Activated CD4-positive, alpha-beta T cell treated with anti-CD3 and anti-CD28 coated beads, Interleukin-2, Interleukin-4, amounts not matched to agents 100 ng/mL and 50 ng/mL, durations not matched to agents 16 hours and 8 hours (primary cell): ENCODE measurements around the gene DNASE1L2.
"Not testable (repeated sequence)": the region's sequence is repeated elsewhere in the genome, so short reads cannot be mapped to it uniquely, and the experiment has no call there.

ENCODE experiments used
- DNase-seq: peaks from one replicate; pipeline ENCODE4 v3.0.0-alpha.2; 2020; ENCODE audit warnings: low spot score

The DNASE1L2 gene

GRCh38 chr16:2236337-2237101 lies at the start of gene DNASE1L2:
TSS of gene DNASE1L2 (plus strand) at chr16:2236444. CDS start at chr16:2236817, 373 bp downstream.
- DNase-seq = no peak

GRCh38 chr16:2186505-2186904 lies 49.7 kb upstream of the DNASE1L2 start:
- DNase-seq = no peak

DNA sequence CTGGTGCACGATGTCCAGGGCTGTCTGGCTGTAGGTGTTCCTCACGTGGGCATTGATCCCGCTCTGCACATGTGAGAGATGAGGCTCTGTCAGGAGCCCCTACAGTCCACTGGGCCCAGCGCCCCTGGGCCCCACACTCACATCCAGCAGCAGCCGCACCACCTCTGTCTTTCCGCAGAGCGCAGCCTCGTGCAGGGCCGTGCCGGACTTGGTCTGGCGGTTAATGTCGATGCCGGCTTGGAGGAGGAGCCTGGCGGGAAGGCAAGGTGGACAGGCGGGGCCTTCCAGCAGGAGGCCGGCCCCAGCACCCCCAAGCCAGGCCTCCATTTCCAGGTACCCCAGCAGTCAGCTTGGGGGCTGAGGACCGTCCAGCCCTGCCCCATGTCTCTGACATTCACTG lies 49.0 kb upstream of the DNASE1L2 start:
- no peak for DNase-seq

DNA sequence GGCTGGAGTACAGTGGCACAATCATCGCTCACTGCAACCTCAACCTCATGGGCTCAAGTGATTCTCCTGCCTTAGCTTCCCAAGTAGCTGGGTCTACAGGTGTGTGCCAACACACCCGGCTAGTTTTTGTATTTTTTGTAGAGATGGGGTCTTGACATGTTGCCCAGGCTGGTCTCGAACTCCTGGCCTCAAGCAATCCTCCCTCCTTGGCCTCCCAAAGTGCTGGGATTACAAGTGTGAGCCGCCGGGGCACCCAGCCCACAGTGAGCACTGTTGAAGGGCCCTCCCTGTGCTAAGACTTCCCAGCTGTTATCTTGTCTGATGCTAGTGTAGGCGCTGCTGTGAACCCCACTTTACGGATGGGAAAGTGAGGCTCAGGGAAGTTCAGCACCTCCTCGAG lies 47.8 kb upstream of the DNASE1L2 start:
- no peak for DNase-seq

DNA sequence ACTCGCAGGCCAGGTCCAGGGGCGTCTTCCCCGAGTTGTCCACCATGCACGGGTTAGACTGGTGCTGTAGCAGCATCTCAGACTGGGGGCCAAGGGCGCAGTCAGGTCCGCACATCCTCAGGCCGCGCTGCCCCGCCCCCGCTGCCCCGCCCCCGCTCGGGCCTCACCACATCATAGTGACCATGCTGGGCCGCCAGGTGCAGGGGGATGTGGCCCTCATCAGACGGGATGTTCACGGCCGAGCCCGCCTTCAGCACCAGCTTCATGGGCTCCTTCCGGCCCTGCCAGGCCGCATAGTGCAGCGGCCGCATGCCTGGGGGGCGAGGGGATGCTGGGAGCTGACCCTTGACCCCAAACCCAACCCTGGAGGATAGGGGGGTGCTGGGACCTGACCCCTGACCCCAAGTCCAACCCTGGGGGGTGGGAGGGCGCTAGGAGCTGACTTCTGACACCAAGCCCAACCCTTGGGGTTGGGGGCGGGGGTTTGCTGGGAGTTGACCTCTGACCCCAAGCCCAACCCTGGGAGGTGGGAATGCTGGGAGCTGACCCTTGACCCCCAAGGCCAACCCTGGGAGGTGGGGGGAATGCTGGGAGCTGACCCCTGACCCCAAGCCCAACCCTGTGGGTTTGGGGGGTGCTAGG lies 46.9 kb upstream of the DNASE1L2 start:
- no peak for DNase-seq

DNA sequence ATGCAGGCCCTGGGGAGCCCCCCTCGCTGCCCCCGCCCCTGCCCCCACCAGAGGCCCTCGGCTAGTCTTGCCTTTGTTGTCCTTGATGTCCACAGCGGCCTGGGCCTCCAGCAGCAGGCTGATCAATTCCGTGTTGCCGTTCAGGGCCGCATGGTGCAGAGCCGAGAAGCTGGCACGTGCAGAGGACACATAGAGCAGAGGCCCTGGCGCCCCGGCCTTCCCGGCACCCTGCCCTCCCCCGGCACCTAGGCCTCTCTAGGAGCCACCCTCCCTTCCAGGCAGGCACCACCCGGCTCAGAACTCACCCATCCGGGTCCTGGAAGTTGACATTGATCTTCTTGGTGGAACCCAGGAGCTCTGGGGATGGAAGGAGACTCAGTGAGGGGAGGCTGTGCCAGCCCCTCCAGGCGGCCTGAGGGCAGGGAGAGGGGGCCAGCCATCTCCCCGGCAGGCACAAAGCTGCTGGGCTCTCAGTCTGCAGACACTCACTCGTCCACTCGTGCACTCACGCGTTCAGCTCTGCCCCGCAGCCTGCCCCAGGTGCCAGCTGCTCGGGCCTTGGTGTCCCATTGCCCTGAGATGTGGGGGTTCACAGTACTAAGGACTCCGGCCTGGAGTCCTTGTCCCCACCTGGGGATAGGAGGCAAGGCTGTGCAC lies 46.1 kb upstream of the DNASE1L2 start:
- no peak for DNase-seq

- no peak for DNase-seq
These were observed 45.4 kb upstream of the DNASE1L2 start for GRCh38 chr16:2190659-2191445.

DNA sequence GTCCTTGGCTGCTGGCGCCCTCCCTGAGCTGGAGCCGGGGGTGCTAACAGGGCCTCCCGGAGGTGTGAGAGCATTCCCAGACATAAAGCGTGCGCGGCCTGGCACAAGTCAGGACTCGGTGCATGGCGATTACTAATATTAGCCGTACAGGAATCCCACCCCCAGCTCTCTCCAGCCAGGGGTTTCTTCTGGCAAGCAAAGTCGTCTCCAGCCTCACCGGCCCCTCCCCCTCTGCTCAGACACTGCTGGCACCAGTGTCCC lies 44.9 kb upstream of the DNASE1L2 start:
- DNase-seq = no peak

GRCh38 chr16:2194166-2194834 lies 41.9 kb upstream of the DNASE1L2 start:
- no peak for DNase-seq

DNA sequence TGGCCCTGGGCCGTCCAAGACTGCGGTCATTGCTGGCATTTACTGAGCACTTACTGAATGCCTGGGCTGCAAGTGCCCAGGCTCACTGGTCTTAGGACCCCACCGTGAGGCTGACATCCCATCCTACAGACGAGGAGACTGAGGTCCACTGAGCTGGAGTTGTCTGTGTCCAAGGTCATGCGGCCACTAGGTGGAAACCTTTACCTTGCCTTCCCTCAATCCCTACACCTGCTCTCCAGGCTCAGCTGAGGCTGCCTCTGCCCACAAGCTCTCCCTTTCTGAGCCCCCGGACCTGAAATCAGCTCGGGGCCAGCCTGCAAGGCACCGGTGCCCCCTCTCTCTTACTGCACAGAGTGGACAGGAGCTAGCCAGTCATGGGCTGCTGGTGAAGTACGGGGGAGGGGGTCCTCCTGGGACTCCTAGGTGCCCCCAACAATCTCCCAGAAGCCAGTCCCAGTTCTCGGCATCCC lies 41.4 kb upstream of the DNASE1L2 start:
- DNase-seq = no peak

GRCh38 chr16:2195322-2196161 lies 40.7 kb upstream of the DNASE1L2 start:
- no peak for DNase-seq

DNA sequence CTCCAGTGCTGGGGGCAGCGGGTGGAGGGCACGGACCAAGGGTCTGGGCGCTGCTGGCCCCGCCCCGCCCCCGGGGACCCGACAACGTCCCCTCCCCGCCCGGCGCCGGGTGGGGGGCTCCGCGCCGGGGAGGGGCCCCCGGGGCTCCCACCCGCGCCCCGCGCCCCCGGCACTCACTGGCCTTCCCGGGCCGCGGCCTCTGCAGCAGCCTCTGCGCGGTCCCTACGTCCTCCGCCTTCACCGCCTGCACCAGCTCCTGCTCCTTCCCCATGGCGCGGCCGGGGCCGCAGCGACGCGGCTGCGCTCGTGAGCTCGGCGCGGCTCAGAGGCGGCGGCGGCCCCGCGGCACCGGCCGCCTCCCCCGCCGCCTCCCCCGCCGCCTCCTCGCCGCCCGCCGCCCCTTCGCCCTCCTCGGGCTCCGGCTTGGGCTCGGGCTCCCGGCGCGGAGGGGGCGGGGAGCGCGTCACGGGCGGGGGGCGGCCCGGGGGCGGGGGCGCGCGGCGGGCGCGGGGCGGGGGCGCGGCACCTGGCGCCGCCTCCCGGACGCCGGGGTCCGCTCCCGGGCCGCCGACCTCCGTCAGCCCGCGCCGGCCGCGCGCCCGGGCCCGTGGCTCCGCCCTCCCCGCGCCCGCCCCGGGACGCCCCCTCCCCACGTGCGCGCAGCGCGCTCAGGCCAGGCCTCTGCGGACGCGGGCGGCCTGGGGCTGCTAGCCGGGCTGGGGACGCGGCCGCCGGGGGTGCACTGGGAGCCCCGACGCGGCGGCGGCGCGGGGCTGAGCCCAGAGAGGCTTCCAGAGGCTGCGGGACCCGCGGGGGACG lies 39.9 kb upstream of the DNASE1L2 start, which contains the start of gene CASKIN1:
Gene CASKIN1 (minus strand): TSS at position 444 of the 819 bp plus-strand sequence. CDS start 173 bp downstream, at position 271.
- no peak for DNase-seq

DNA sequence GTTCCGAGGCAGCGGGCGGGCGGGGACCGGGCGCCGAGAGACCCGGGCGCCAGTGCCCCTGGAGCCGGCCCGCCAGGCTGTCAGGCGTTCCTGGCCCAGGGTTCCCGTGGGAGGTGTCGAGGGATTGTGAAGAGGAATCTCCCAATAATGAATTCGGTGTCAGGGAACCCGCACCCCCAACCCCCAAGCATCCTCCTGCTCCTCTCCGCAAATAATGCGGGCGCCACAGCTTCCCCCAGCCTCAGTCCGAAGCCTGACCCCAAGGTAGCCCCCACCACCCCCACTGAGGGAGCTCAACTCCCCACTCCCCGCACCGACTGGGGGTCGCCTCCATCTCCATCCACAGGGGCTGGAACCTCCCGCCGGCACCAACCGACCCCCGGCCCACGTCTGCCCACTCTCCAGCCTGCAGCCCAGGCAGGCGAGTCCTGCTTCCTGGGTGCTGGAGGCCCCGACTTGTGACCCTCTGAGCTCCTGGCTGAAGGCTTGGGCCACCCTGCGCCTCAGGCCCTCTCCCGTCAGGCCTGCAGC lies 39.2 kb upstream of the DNASE1L2 start:
- DNase-seq = no peak

- no peak for DNase-seq
These were observed 38.5 kb upstream of the DNASE1L2 start for GRCh38 chr16:2197765-2198164.

- no peak for DNase-seq
These were observed 38.0 kb upstream of the DNASE1L2 start for GRCh38 chr16:2198283-2198682.

- DNase-seq = no peak
These were observed 37.1 kb upstream of the DNASE1L2 start for GRCh38 chr16:2199095-2199494.

- DNase-seq = no peak
These were observed 36.6 kb upstream of the DNASE1L2 start for GRCh38 chr16:2199621-2200139.

DNA sequence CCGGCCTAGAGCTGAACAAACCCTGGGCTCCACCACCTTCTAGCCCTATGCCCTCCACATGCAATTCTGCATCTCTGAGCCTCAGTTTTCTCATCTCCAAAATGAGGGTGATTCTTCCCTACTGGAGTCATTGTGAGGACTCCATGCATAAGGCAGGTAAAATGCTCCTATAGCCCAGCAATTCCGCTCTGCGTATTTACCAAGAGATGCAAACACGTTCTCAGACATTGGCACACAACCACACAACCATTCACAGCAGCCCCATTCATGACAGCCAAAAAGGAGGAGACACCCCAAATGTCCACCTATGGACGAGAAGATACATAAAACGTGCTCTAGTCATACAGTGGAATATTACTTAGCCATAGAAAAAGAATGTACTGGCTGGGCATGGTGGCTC lies 35.9 kb upstream of the DNASE1L2 start:
- no peak for DNase-seq

GRCh38 chr16:2203119-2203688 lies 33.0 kb upstream of the DNASE1L2 start:
- not testable (repeated sequence) for DNase-seq
